Ascending aorta (tissue), 2 donors: ENCODE data around the gene UTP3. TPM values are rescaled to one million over a fixed set of nuclear protein-coding genes. Genes with fewer than 3 reads are reported as not detected.
"Not testable (repeated sequence)": the region's sequence is repeated elsewhere in the genome, so short reads cannot be mapped to it uniquely, and the experiment has no call there.

Source experiments
- DNase-seq, 2 donors: peaks; one replicate each; pipeline ENCODE4 v3.0.0-alpha.2; 2019; ENCODE audit warnings: low spot score in 2 of 2
- H3K27ac ChIP-seq, 2 donors: fragments of 200-600 bp; sonication (generic); one replicate each; pipeline ENCODE4 v1.5.1; 2016 to 2017; ENCODE audit warnings: mild to moderate bottlenecking in 1 of 2
- H3K27me3 ChIP-seq: fragments of 200-600 bp; sonication (generic); one replicate; pipeline ENCODE4 v1.5.1; 2017
- H3K36me3 ChIP-seq, 2 donors: fragments of 200-600 bp; sonication (generic); one replicate each; pipeline ENCODE4 v1.5.1; 2016
- H3K4me1 ChIP-seq, 2 donors: fragments of 200-600 bp; sonication (generic); one replicate each; pipeline ENCODE4 v1.5.1; 2016 to 2017; ENCODE audit warnings: mild to moderate bottlenecking in 1 of 2
- H3K4me3 ChIP-seq, 2 donors: fragments of 200-600 bp; sonication (generic); one replicate each; pipeline ENCODE4 v1.5.1; 2016 to 2017; ENCODE audit warnings: mild to moderate bottlenecking in 1 of 2
- H3K9me3 ChIP-seq, 2 donors: fragments of 200-600 bp; sonication (generic); one replicate each; pipeline ENCODE4 v1.5.1; 2016
- intact Hi-C: fragments of 100-400 bp; cut with DNase I; formaldehyde crosslinking; loops from one replicate; pipeline ENCODE4 v1.15.1; 2023
- total RNA-seq: library from RNA; depleted of rRNA; stranded (reverse); fragments of >200 nt; gene quantifications from one replicate; pipeline ENCODE4 v1.1.0, GENCODE V29; 2016
- TF ChIP-seq, protein P1 (sequence below), 3 experiments: fragments of 200-600 bp in 2 of 3; fragments of 450-650 bp in 1 of 3; sonication (generic) in 2 of 3; IDR thresholded peaks; one replicate each; pipeline ENCODE4 v1.5.1; 2016 to 2019; ENCODE audit warnings: antibody characterized with exemption in 3 of 3, mild to moderate bottlenecking in 1 of 3, moderate library complexity in 1 of 3

Gene UTP3, protein sequence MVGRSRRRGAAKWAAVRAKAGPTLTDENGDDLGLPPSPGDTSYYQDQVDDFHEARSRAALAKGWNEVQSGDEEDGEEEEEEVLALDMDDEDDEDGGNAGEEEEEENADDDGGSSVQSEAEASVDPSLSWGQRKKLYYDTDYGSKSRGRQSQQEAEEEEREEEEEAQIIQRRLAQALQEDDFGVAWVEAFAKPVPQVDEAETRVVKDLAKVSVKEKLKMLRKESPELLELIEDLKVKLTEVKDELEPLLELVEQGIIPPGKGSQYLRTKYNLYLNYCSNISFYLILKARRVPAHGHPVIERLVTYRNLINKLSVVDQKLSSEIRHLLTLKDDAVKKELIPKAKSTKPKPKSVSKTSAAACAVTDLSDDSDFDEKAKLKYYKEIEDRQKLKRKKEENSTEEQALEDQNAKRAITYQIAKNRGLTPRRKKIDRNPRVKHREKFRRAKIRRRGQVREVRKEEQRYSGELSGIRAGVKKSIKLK
- 3.2 TPM for total RNA-seq

DNA sequence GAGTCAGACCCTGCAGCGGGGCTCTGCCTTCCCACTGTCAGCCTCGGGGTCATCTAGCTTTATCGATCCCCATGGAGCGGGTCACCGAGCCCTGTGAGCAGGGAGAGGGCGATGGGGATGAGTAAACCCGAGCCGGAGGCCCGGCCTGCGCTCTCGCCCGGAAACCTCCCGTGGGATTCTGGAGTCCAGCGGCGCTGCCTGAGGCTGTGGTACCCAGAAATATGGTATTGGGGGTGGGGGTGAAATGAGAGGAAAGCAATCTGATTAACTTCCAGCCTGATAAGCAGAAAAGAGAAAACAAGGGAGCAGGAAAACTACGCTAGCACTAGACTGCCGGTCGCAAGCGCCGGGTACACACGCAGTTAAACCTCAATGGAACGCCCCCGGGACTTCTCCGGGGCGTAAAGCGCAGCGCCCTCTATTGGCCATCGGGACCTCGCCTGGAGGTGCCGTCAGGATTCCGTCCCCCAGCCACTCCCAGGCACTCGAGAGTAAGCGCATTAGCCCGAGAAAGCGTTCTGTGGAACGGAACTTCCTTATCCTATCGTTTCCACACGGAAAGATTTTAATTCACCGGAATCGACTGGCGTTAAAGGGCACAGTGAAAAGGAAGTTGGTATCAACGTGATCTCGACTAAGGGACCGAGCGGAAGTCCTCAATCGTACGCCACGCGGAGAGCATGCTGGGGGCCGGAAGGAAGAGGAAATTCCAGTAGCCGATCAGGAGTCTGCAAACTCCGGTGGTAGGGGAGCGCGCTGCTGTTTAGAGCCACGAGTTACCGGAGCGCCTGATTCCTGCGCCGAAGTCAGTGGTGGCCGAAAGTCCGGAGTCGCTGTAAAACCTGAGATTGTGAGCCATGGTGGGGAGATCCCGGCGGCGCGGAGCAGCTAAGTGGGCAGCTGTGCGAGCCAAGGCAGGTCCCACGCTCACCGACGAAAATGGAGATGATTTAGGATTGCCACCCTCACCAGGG, at the start of gene UTP3:
Gene UTP3 (plus strand): TSS at position 712 of the 974 bp plus-strand sequence. CDS start 146 bp downstream, at position 858.
- no peaks in the 10 kb centered on the region for H3K9me3 ChIP-seq
- TF ChIP-seq, protein P1, sequence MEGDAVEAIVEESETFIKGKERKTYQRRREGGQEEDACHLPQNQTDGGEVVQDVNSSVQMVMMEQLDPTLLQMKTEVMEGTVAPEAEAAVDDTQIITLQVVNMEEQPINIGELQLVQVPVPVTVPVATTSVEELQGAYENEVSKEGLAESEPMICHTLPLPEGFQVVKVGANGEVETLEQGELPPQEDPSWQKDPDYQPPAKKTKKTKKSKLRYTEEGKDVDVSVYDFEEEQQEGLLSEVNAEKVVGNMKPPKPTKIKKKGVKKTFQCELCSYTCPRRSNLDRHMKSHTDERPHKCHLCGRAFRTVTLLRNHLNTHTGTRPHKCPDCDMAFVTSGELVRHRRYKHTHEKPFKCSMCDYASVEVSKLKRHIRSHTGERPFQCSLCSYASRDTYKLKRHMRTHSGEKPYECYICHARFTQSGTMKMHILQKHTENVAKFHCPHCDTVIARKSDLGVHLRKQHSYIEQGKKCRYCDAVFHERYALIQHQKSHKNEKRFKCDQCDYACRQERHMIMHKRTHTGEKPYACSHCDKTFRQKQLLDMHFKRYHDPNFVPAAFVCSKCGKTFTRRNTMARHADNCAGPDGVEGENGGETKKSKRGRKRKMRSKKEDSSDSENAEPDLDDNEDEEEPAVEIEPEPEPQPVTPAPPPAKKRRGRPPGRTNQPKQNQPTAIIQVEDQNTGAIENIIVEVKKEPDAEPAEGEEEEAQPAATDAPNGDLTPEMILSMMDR (IDR thresholded peaks at IDR 0.05): peak; percentile 86 to 92 (median 90)
- H3K27me3 ChIP-seq: no peaks in the 10 kb centered on the region
- peak within 1 kb of the TSS; percentile 81 to 98 for H3K27ac ChIP-seq
- peak within 1 kb of the TSS; percentile 86 to 88 for H3K4me3 ChIP-seq
- peaks cover 0 to 23% of the 10 kb centered on the region in 2 donors for H3K4me1 ChIP-seq
- DNase-seq: peak; percentile 72 to 97
- intact Hi-C loops: loop anchor here (1.0 to 10.0 kb wide), 7 partner anchors 17 to 1759 kb away; partner anchors contain the start of genes DCK, GRSF1 and MOB1B
- H3K36me3 ChIP-seq: peaks cover 0 to 6% of the 10 kb centered on the region in 2 donors

DNA sequence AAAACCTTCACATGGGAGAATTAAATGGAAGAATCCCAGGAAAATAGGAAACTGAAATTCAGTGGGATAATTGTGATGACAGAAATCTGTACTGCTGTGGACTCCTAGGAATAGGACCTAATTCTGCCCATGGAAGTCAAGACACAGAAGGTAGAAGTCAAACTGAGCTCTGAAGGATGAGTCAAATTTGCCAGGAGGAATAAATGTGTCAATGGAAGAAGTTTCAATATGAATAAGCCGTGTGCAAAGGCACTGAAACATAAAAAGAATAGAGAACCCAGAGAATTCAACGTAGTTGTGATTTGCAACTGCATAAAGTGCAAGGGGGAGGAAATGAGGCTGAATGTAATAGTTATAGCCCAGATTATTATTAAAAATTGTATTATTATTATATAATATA, 48.1 kb upstream of the UTP3 start:
- H3K27me3 ChIP-seq: no peaks in the 10 kb centered on the region
- intact Hi-C loops: loop anchor here (10.0 kb wide), 1 partner anchor 365 kb away; no protein-coding TSS in a partner anchor

DNA sequence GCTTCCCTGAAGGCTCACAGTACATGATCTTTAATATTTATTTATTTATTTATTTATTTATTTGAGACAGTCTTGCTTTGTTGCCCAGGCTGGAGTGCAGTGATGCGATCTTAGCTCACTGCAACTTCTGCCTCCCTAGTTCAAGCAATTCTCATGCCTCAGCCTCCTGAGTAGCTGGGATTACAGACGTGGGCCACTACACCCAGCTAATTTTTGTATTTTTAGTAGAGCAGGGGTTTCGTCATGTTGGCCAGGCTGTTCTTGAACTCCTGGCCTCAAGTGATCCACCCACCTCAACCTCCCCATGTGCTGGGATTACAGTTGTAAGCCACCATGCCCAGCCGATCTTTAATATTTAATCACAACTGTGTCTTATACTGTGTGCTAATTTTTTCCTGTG, 37.6 kb upstream of the UTP3 start:
- H3K36me3 ChIP-seq, H3K4me3 ChIP-seq, H3K4me1 ChIP-seq, H3K27me3 ChIP-seq, H3K27ac ChIP-seq, DNase-seq, intact Hi-C loops, H3K9me3 ChIP-seq: not testable (repeated sequence)

More for the DNA sequence above, 48.1 kb upstream of the UTP3 start:
- no peak overlapping the region for H3K4me3 ChIP-seq
- no peak for DNase-seq
- H3K36me3 ChIP-seq: no peaks in the 10 kb centered on the region
- H3K27ac ChIP-seq: no peak overlapping the region
- peaks cover 0 to 3% of the 10 kb centered on the region in 2 donors for H3K4me1 ChIP-seq
- H3K9me3 ChIP-seq: no peaks in the 10 kb centered on the region
- TF ChIP-seq, protein P1 (IDR thresholded peaks at IDR 0.05): no peak

DNA sequence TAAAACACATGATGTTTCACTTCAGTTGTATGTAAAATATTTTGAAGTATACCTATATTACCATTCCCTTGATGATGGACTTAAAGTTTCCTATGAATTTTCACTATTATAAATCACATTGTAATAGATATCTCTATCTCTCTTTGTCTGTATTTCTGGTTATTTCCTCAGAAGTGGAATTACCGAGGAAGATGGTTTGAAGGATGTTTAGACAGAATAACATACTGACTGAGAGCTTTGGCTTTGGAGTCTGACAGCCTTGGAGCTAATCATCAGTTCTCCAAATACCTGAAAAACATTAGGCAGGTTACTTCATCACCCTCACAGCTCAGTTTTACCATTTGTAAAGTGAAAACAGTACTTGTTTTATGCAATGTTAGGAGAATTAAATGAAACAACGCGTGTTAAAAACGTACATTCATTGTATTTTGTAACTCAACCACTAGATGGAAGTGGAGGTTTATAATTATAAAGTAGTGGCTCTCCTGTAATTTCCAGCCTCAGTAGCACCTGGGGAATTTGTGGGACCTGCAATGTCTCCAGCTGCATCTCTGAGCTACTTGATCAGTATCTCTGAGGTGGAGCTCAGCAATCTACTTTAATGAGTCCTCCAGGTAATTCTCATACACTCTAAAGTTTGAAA, 36.3 kb upstream of the UTP3 start:
- H3K27ac ChIP-seq: no peak overlapping the region
- H3K9me3 ChIP-seq: no peaks in the 10 kb centered on the region
- intact Hi-C loops: loop anchor here (1.0 kb wide), 1 partner anchor 36 kb away; the partner anchor contains the start of gene UTP3
- DNase-seq: no peak
- H3K36me3 ChIP-seq: no peaks in the 10 kb centered on the region
- TF ChIP-seq, protein P1 (IDR thresholded peaks at IDR 0.05): peak in 2 of 3 experiments; percentile 37 to 57
- H3K27me3 ChIP-seq: no peaks in the 10 kb centered on the region
- H3K4me3 ChIP-seq: no peak overlapping the region
- no peaks in the 10 kb centered on the region for H3K4me1 ChIP-seq

DNA sequence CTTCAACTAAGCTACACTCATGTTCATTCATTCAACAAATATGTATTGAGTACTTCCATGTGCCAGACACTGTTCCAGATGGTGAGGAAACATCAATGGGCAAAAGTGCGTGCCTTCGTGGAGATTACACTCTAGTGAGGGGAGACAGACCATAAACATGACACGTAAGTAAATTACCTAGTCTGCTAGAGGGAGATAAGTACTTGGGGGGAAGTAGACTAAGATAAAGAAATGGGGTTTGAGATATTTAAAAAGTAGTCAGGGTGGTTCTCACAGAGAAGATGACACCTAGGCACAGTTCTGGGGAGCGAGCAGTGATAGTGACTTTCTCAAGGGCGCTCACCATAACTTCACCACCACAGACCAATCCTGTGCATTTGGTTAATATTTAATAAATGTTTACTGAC, 33.7 kb upstream of the UTP3 start:
- TF ChIP-seq, protein P1 (IDR thresholded peaks at IDR 0.05): no peak
- Histone ChIP-seq H3K9me3 (no peaks in the 10 kb centered on the region), H3K27me3 (no peaks in the 10 kb centered on the region), H3K36me3 (no peaks in the 10 kb centered on the region), H3K27ac (no peak overlapping the region), H3K4me1 (no peaks in the 10 kb centered on the region), H3K4me3 (no peak overlapping the region)
- intact Hi-C loops: no loop called here
- DNase-seq: no peak
